Hypothalamus (tissue), 51 donors: ENCODE results near the gene ASIC2.

Source experiments
- DNase-seq, 51 donors: peaks; one replicate each; lab custom pipeline; 2025; lab: John Stamatoyannopoulos, UW

ASIC2 gene

GRCh38 chr17:33290253-33290652 lies 2.8 kb downstream of the ASIC2 start:
- DNase-seq = peak in 3 of 51 donors; percentile 4 to 9 (median 5)

GRCh38 chr17:33288954-33289353 lies 4.1 kb downstream of the ASIC2 start:
- DNase-seq = no peak

GRCh38 chr17:33287096-33287725 lies 5.9 kb downstream of the ASIC2 start:
- DNase-seq = peak in 1 of 51 donors; percentile 7

GRCh38 chr17:33285413-33285812 lies 7.7 kb downstream of the ASIC2 start:
- no peak for DNase-seq

GRCh38 chr17:33284022-33284421 lies 9.1 kb downstream of the ASIC2 start:
- no peak for DNase-seq

GRCh38 chr17:33280162-33280943 lies 12.7 kb downstream of the ASIC2 start:
- no peak for DNase-seq

- DNase-seq = peak in 3 of 51 donors; percentile 3 to 13 (median 8)
Measured at GRCh38 chr17:33277436-33278100, 15.5 kb downstream of the ASIC2 start.

GRCh38 chr17:33273743-33274410 lies 19.2 kb downstream of the ASIC2 start:
- no peak for DNase-seq

- DNase-seq = no peak
Measured at GRCh38 chr17:33273271-33273670, 19.8 kb downstream of the ASIC2 start.

GRCh38 chr17:33272438-33272837 lies 20.7 kb downstream of the ASIC2 start:
- DNase-seq = no peak

- DNase-seq = no peak
Measured at GRCh38 chr17:33269337-33270060, 23.6 kb downstream of the ASIC2 start.

- DNase-seq = no peak
Measured at GRCh38 chr17:33267851-33268548, 25.1 kb downstream of the ASIC2 start.

GRCh38 chr17:33267271-33267790 lies 25.8 kb downstream of the ASIC2 start:
- DNase-seq = no peak

- DNase-seq = no peak
Measured at GRCh38 chr17:33266611-33267010, 26.5 kb downstream of the ASIC2 start.

- DNase-seq = no peak
Measured at GRCh38 chr17:33266116-33266515, 27.0 kb downstream of the ASIC2 start.

- DNase-seq = no peak
Measured at GRCh38 chr17:33263396-33263795, 29.7 kb downstream of the ASIC2 start.

- no peak for DNase-seq
Measured at GRCh38 chr17:33262266-33263123, 30.6 kb downstream of the ASIC2 start.

GRCh38 chr17:33261820-33262219 lies 31.3 kb downstream of the ASIC2 start:
- DNase-seq = no peak

- no peak for DNase-seq
Measured at GRCh38 chr17:33260638-33261037, 32.5 kb downstream of the ASIC2 start.
